HL-60 (cell line): ENCODE results near the gene PMIS2.

Source experiments
- DNase-seq, 2 experiments: peaks; one replicate each; pipeline ENCODE4 v3.0.0-alpha.2; 2010 to 2020; ENCODE audit warnings: low read depth in 1 of 2, low spot score in 1 of 2
- H3K27ac ChIP-seq: fragments of 250-450 bp; sonication (Bioruptor Pico); replicated peaks from 2 replicates; pipeline ENCODE4 v1.5.1; 2020; ENCODE audit warnings: mild to moderate bottlenecking, moderate library complexity
- H3K27me3 ChIP-seq: fragments of 250-450 bp; sonication (Bioruptor Pico); 2 replicates; pipeline ENCODE4 v1.5.1; 2021; ENCODE audit warnings: mild to moderate bottlenecking, moderate library complexity; ENCODE audit not compliant: insufficient read depth, poor library complexity, severe bottlenecking
- H3K4me3 ChIP-seq: replicated peaks from 2 replicates; pipeline ENCODE4 v1.5.1; 2011; ENCODE audit warnings: mild to moderate bottlenecking, control low read depth, low read length; ENCODE audit not compliant: insufficient read depth
- CTCF ChIP-seq: IDR thresholded peaks from one replicate; pipeline ENCODE4 v1.5.1; 2011; ENCODE audit warnings: low read length, control low read depth, inconsistent platforms; ENCODE audit not compliant: insufficient read depth
- GABPA ChIP-seq: IDR thresholded peaks from 2 replicates; pipeline ENCODE4 v1.6.1; 2012; ENCODE audit warnings: low read depth
- POLR2AphosphoS5 ChIP-seq: IDR thresholded peaks from 2 replicates; pipeline ENCODE4 v1.6.1; 2012; ENCODE audit warnings: low read depth
- REST ChIP-seq: IDR thresholded peaks from 2 replicates; pipeline ENCODE4 v1.6.1; 2012; ENCODE audit warnings: low read depth; ENCODE audit not compliant: insufficient replicate concordance
- SPI1 ChIP-seq: IDR thresholded peaks from 2 replicates; pipeline ENCODE4 v1.6.1; 2012; ENCODE audit warnings: low read depth, mild to moderate bottlenecking, borderline replicate concordance

The PMIS2 gene

GRCh38 chr19:35618857-35619256 lies 32.9 kb downstream of the PMIS2 start:
- no peaks in the 10 kb centered on the region for H3K27me3 ChIP-seq
- no peak for DNase-seq
- H3K4me3 ChIP-seq, result no peak overlapping the region
- no peak overlapping the region for H3K27ac ChIP-seq
- no peak for TF ChIP-seq GABPA
- TF ChIP-seq POLR2AphosphoS5, result no peak
- TF ChIP-seq CTCF, result no peak
- no peak for TF ChIP-seq REST
- no peak for TF ChIP-seq SPI1

DNA sequence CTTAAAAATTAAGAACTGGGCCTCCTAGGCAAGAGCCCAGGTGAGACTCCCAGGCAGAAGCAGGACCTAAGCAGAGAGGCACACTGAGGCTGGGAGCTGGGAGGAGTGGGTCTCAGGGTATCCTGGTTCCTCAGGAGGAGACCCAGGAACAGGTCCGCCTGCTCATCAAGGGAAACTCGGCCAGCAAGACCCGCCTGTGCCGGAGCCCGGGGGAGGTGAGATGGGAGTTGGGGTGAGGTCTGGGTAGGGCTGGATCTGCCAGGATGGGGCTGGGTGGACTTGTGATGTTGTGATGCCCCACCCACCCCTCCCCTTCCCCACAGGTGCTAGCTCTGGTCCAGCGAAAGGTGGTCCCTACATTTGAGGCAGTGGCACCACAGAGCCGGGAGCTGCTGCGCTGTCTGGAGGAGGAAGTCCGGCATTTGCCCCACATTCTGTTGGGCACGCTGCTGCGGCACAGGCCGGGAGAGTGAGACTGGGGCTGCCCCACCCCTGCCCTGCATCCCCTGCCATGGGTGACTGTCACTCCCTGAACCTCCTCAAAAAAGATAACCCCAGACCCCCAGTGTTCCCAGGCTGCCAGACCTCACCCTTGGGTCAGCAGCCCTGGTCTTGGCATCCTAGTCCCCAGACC lies 33.4 kb downstream of the PMIS2 start:
- no peak for DNase-seq
- Histone ChIP-seq H3K27me3 (no peaks in the 10 kb centered on the region), H3K27ac (no peak overlapping the region), H3K4me3 (no peak overlapping the region)
- no peak for TF ChIP-seq CTCF

DNA sequence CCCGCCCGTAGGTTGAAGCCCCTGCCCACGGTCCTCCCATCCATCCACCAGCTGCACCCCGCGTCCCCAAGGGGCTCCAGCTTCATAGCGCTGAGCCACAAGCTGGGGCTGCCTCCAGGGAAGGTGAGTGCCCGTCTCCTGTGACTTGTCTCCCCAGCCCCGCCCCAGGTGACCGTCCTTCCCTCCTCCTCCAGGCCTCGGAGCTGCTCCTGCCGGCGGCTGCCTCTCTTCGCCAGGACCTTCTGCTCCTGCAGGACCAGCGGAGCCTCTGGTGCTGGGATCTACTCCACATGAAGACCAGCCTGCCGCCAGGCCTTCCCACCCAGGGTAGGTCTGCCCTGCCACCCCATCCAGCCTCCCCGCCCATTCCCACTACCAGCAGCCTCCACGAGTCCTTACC lies 34.0 kb downstream of the PMIS2 start:
- TF ChIP-seq SPI1, result no peak
- no peak for TF ChIP-seq GABPA
- no peak for TF ChIP-seq CTCF
- no peak for TF ChIP-seq POLR2AphosphoS5
- TF ChIP-seq REST, result no peak
- H3K27me3 ChIP-seq, result no peaks in the 10 kb centered on the region

DNA sequence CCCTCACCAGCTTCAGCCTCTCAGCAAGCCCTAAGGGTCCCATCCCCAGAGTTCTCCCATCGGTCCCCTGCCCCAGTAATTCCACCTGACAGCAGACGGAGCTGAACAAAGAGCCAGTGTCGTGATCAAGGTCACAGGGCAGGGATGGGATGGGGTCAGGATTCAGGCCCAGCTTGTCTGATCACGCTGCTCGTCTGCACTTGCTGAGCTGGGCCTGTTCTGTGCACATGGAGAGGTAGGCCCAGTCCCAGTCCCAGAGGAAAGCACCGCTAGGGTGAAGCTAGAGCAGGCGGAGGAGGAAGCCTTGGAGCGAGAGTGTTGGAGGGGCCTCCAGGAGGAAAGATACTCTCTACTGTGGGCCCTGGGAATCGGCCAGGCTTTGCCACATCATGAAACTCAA lies 35.7 kb downstream of the PMIS2 start:
- Histone ChIP-seq H3K4me3 (no peak overlapping the region), H3K27me3 (no peaks in the 10 kb centered on the region), H3K27ac (no peak overlapping the region)
- TF ChIP-seq POLR2AphosphoS5 (no peak), REST (no peak), GABPA (no peak), SPI1 (no peak), CTCF (no peak)
- no peak for DNase-seq

More for the DNA sequence above, 34.0 kb downstream of the PMIS2 start:
- H3K4me3 ChIP-seq, result no peak overlapping the region
- no peak overlapping the region for H3K27ac ChIP-seq
- no peak for DNase-seq
